Transverse colon (tissue), 4 donors: ENCODE measurements around the gene HLA-DRB1. TPM values are rescaled to one million over a fixed set of nuclear protein-coding genes. Genes with fewer than 3 reads are reported as not detected.
A peak's percentile ranks its signal among the peaks of the same experiment; 100 is the strongest.

Experiments
- DNase-seq: peaks from one replicate; pipeline ENCODE4 v3.0.0-alpha.2; 2019
- H3K27ac ChIP-seq, 4 donors: fragments of 200-600 bp; sonication (generic); 2 replicates each; pipeline ENCODE4 v1.5.1; 2016 to 2018; ENCODE audit warnings: inconsistent platforms in 4 of 4
- H3K27me3 ChIP-seq: fragments of 200-600 bp; sonication (generic); 2 replicates; pipeline ENCODE4 v1.5.1; 2017; ENCODE audit warnings: inconsistent platforms
- H3K36me3 ChIP-seq, 4 donors: fragments of 200-600 bp; sonication (generic); 2 replicates each; pipeline ENCODE4 v1.5.1; 2017 to 2019; ENCODE audit warnings: inconsistent platforms in 4 of 4
- H3K4me1 ChIP-seq, 4 donors: fragments of 200-600 bp; sonication (generic); 2 replicates each; pipeline ENCODE4 v1.5.1; 2017 to 2020; ENCODE audit warnings: inconsistent platforms in 4 of 4
- H3K4me3 ChIP-seq, 4 donors: fragments of 200-600 bp; sonication (generic); 1 replicate in 1 of 4; 2 replicates in 3 of 4; pipeline versions ENCODE4 v1.5.1 to v1.6.1; 2017 to 2019; ENCODE audit warnings: inconsistent platforms in 4 of 4
- H3K9me3 ChIP-seq, 2 donors: fragments of 200-600 bp; sonication (generic); 2 replicates each; pipeline ENCODE4 v1.5.1; 2017 to 2019; ENCODE audit warnings: inconsistent platforms in 2 of 2
- POLR2AphosphoS5 ChIP-seq, 3 donors: sonication (generic); formaldehyde crosslinking; IDR thresholded peaks; one replicate each; pipeline ENCODE4 v1.6.1; 2016; ENCODE audit warnings: antibody characterized with exemption in 3 of 3
- WGBS, 2 donors: methylation state at CpG; one replicate each; pipeline ENCODE4 v1.1.5; 2018; ENCODE audit warnings: low coverage in 1 of 2; 5-methylcytosine and 5-hydroxymethylcytosine counted together
- in situ Hi-C, 4 donors: fragments of 200-750 bp; cut with MboI; loops; one replicate each; pipeline versions ENCODE4 v1.15.0 to v1.15.1; 2017; ENCODE audit warnings: low sequenced_read_pairs in 3 of 4, low pct_ligation_motif_present in 1 of 4, low pct_unique_long_range_greater_than_20kb in 1 of 4
- intact Hi-C: fragments of 100-400 bp; cut with DNase I; formaldehyde crosslinking; loops from one replicate; pipeline ENCODE4 v1.15.1; 2023; ENCODE audit warnings: low total_unique reads
- small RNA-seq, 4 donors: library from RNA; depleted of rRNA; stranded (forward); fragments of <200 nt; gene quantifications; one replicate each; pipeline ENCODE3, GENCODE V24; 2016
- total RNA-seq, 4 donors: library from RNA; depleted of rRNA; stranded (reverse); fragments of >200 nt; gene quantifications; one replicate each; pipeline ENCODE4 v1.1.0, GENCODE V29; 2016
- TF ChIP-seq, protein P1 (sequence below), 5 experiments: fragments of 200-600 bp in 3 of 5; fragments of 450-650 bp in 2 of 5; sonication (generic) in 3 of 5; IDR thresholded peaks; 1 replicate in 2 of 5; 2 replicates in 3 of 5; pipeline ENCODE4 v1.5.1; 2016 to 2017; ENCODE audit warnings: antibody characterized with exemption in 5 of 5, inconsistent platforms in 3 of 5, mild to moderate bottlenecking in 2 of 5, moderate library complexity in 1 of 5

HLA-DRB1 gene
- total RNA-seq, 4 donors from 2014 or later, result 7.9 to 23.8 (median 12.6) TPM

DNA sequence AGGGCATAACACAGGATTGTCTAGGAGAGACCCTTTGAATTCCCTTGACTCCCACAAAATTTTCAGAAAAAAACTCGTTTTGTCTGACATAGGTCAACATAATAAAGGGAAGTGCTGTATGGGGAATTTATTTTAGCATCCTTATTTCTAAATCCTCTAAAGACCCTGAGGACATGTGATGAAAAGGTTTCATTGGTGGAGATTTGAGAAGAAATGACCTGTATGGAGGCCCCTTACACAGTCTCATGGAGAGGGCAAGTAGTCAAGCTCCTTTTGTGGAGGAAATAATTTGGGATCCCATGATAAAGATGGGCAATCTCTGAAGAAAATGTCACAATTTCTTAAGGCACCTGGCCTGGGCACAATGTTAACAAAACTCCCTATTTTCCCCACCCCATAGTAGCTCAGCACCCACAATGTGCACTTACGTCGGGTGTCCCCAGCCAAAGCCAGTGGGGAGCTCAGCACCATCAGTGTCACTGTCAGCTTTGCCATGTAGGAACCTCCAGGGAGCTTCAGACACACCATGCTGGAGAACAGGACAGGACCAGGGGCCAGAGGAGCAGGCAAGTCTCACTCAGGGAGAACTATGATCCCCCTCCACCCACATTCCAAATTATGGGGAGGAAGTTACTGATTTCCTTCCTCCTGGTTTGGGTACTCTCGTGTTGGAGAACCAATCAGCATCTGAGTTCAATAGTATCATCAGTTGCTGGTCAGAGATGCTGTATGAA is 59.8 kb downstream of the HLA-DRB1 start, which contains the start of gene HLA-DRB5:
TSS of gene HLA-DRB5 (minus strand) at position 591 of the 734 bp plus-strand sequence. CDS start at position 528, 63 bp downstream.
- Histone ChIP-seq H3K9me3 (no peaks in the 10 kb centered on the region), H3K27me3 (no peaks in the 10 kb centered on the region), H3K4me3 (no peak within 1 kb of the TSS), H3K27ac (no peak within 1 kb of the TSS), H3K36me3 (no peaks in the 10 kb centered on the region), H3K4me1 (no peaks in the 10 kb centered on the region)
- intact Hi-C loops, result no loop called here
- peak in 1 of 3 donors; percentile 17 for TF ChIP-seq POLR2AphosphoS5 (IDR thresholded peaks at IDR 0.05)
- TF ChIP-seq, protein P1, sequence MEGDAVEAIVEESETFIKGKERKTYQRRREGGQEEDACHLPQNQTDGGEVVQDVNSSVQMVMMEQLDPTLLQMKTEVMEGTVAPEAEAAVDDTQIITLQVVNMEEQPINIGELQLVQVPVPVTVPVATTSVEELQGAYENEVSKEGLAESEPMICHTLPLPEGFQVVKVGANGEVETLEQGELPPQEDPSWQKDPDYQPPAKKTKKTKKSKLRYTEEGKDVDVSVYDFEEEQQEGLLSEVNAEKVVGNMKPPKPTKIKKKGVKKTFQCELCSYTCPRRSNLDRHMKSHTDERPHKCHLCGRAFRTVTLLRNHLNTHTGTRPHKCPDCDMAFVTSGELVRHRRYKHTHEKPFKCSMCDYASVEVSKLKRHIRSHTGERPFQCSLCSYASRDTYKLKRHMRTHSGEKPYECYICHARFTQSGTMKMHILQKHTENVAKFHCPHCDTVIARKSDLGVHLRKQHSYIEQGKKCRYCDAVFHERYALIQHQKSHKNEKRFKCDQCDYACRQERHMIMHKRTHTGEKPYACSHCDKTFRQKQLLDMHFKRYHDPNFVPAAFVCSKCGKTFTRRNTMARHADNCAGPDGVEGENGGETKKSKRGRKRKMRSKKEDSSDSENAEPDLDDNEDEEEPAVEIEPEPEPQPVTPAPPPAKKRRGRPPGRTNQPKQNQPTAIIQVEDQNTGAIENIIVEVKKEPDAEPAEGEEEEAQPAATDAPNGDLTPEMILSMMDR (IDR thresholded peaks at IDR 0.05), result no peak
- WGBS, 2 donors, result 0% methylated on average over 4 of the region's 4 CpGs; no CpG with 5 or more reads in 1 of the 2 donors
- peak; percentile 15 for DNase-seq
- in situ Hi-C loops, result loop anchor here in 3 of 4 donors (5.0 kb wide), 1 partner anchor 57 kb away; the partner anchor contains the start of gene HLA-DRB1 (in 3 of the 3)

Small RNA genes lying within 50 kb of the gene (small RNA-seq; reads per million reads assigned to genes)
- 0 reads per million in 4 donors for gene RNU1-61P

Other genes with a start within 250 kb of the HLA-DRB1 start
- gene TSBP1, start 217.9 kb downstream of the HLA-DRB1 start, total RNA-seq, result not detected
- gene BTNL2, start 182.7 kb downstream of the HLA-DRB1 start, total RNA-seq, result not detected
- 100 to 1,000 TPM in 2 of 4 donors, 10 to 100 TPM in 2; 37.0 to 202 (median 132) TPM for gene HLA-DRA, start 150.0 kb downstream of the HLA-DRB1 start, total RNA-seq
- 1 to 10 TPM in 3 of 4 donors, not detected in 1; 1.5 to 7.8 (median 5.2) TPM for gene HLA-DRB5, start 59.6 kb downstream of the HLA-DRB1 start, total RNA-seq
- gene HLA-DQA1, start 47.6 kb upstream of the HLA-DRB1 start, total RNA-seq, result 1 to 10 TPM in 2 of 4 donors, under 1 TPM in 1, not detected in 1; 0.41 to 4.5 (median 3.2) TPM
- gene HLA-DQB1, start 76.8 kb upstream of the HLA-DRB1 start, total RNA-seq, result 1 to 10 TPM in 2 of 4 donors, under 1 TPM in 1, not detected in 1; 0.14 to 1.9 (median 1.1) TPM
- 1 to 10 TPM in 1 of 4 donors, not detected in 3; 2.7 TPM for gene HLA-DQA2, start 151.5 kb upstream of the HLA-DRB1 start, total RNA-seq
- under 1 TPM in 2 of 4 donors, not detected in 2; 0.27 to 0.32 TPM for gene HLA-DQB2, start 173.7 kb upstream of the HLA-DRB1 start, total RNA-seq
- 1 to 10 TPM in 1 of 4 donors, not detected in 3; 5.7 TPM for gene HLA-DOB, start 227.2 kb upstream of the HLA-DRB1 start, total RNA-seq
- gene TAP2, start 248.9 kb upstream of the HLA-DRB1 start, total RNA-seq, result 10 to 100 TPM; 12.3 to 48.2 (median 27.1) TPM